LNCaP clone FGC (cell line): ENCODE data around the gene TOR4A.

Experiments used
- DNase-seq: peaks from one replicate; pipeline ENCODE4 v3.0.0-alpha.2; 2011; ENCODE audit warnings: low read depth
- H3K4me3 ChIP-seq: 2 replicates; pipeline ENCODE4 v1.5.1; 2011; ENCODE audit warnings: mild to moderate bottlenecking, low read depth, low read length, control low read depth
- CTCF ChIP-seq: IDR thresholded peaks from 2 replicates; pipeline ENCODE4 v1.5.1; 2012; ENCODE audit warnings: mild to moderate bottlenecking; ENCODE audit not compliant: control insufficient read depth, insufficient read depth; ENCODE audit errors: extremely low read depth

TOR4A gene

GRCh38 chr9:137299938-137300337 lies 22.4 kb downstream of the TOR4A start:
- no peak for TF ChIP-seq CTCF
- H3K4me3 ChIP-seq: peak overlapping the region; percentile 63
- no peak for DNase-seq

- DNase-seq: peak; percentile 81
- peak overlapping the region; percentile 63 for H3K4me3 ChIP-seq
Observed at GRCh38 chr9:137300567-137301080, 23.1 kb downstream of the TOR4A start.

DNA sequence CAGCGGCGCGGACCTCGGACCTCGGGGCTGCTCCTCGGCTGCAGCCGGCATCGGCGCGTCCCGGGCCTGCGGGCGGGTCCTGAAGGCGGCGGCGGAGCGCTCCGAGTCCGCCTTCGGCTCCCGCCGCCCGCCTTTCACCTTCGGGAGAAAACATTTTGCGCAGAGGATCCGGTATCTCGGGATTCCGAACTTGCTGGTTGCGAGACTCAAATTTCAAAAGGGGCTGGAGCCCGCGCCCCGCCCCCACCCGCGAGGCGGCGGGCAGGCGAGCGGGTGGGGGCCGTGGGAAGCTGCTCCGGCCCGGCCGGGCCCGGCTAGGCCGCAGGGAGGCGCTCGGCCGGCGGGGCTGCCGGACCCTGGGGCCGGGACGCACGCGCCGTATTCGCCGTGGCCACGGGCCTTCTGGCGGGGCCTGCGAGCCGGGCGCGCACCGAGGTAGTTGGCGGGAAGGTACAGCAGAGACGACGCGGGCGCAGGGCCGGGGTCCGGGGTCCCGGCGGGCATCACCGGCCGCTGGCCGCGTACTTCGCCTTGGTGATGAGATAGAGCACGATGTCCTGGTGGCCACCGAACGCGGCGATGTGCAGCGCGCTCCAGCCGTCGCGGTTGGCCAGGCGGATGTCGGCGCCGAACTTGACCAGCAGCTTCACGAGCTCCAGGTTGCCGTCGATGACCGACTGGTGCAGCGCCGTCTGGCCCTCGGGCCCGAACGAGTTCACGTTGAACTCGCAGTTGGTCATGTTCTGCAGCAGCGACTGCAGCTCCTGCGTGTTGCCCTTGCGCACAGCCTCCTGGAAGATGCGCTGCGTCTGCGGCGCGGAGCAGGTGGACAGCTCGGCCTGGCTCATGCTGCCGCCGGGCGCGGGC lies 23.8 kb downstream of the TOR4A start:
- no peak for DNase-seq
- peak overlapping the region; percentile 63 for H3K4me3 ChIP-seq
- TF ChIP-seq CTCF: peak; percentile 39

More at GRCh38 chr9:137300567-137301080, 23.1 kb downstream of the TOR4A start:
- no peak for TF ChIP-seq CTCF

DNA sequence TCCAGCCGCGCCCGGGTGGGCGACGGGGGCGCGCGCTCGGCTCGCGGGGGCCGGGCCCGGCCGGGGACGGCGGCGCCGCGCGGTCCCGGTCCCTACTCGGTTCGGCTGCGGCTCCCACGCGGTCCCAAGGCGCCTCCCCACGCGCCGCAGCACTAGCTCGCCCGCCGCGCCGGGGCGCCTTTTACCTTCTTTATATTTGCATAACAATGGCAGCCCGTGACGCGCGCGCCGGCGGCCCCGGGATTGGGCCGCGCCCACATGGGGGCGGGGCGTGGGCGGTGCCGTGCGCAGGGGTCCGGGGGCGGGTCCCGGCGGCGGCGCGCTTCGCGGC lies 24.6 kb downstream of the TOR4A start, which contains the start of gene NRARP:
Gene NRARP (minus strand): TSS at position 154 of the 331 bp plus-strand sequence. CDS start 343 bp downstream, outside the sequence.
- DNase-seq: no peak
- peak within 1 kb of the TSS; percentile 63 for H3K4me3 ChIP-seq
- TF ChIP-seq CTCF: peak; percentile 35; the same call in 1 of the 2 replicates

DNA sequence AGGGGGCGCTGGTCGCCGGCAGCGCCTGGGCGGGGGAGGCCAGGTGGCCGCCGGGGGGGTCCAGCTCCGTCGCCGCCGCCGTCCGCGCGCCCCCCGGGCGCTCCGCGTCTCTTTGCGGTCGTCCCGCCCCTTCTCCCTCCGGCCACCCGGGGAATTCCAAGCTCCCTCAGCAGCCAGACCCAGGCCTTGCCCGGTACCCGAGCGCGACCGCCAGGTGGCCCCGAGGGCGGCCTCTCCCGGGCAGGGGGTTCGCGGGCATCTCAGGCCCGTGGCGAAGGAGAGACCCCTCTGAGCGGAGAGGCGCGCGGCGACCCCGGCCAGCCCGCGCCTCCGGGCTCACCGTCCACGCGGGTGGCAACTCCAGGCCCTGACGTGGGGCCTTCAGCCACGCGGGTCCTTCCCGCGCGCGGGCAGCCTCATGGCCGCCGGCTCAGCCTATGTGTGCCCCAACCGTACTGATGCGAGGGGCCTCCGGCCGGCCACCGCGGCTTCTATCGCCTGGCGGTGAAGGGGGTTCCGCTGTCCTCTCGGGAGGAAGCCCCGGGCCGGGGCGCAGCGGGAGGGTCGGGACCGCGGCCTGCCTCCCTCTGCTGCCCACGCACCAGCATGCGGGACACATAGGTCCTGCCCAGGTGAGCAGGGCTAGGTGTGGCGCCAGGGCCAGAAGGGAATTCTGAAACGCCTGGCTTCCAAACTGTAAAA lies 25.1 kb downstream of the TOR4A start:
- TF ChIP-seq CTCF: 0 out of 2 replicates have a peak, but pooled peaks have one; percentile 3
- DNase-seq: no peak
- H3K4me3 ChIP-seq: peak overlapping the region; percentile 56

- H3K4me3 ChIP-seq: peak overlapping the region; percentile 56
- no peak for DNase-seq
- no peak for TF ChIP-seq CTCF
Observed at GRCh38 chr9:137303151-137303892, 25.8 kb downstream of the TOR4A start.
